Astrocyte (in vitro differentiated cells and primary cell): ENCODE measurements around the gene PREX1. TPM values are rescaled to one million over a fixed set of nuclear protein-coding genes. Genes with fewer than 3 reads are reported as not detected.

ENCODE experiments used
- DNase-seq: peaks from one replicate; pipeline ENCODE4 v3.0.0-alpha.2; 2010; ENCODE audit warnings: low read depth
- FAIRE-seq: peaks from 2 replicates; lab custom pipeline; 2011; peaks lifted over from hg19 to GRCh38; lab: Jason Lieb, UNC
- H2AFZ ChIP-seq: 2 replicates; pipeline ENCODE4 v1.6.0; 2012; ENCODE audit warnings: low read depth, low read length, inconsistent platforms
- H3K27ac ChIP-seq: 2 replicates; pipeline ENCODE4 v1.5.1; 2011; ENCODE audit warnings: low read depth, low read length, inconsistent platforms
- H3K27me3 ChIP-seq: 2 replicates; pipeline ENCODE4 v1.6.0; 2011; ENCODE audit warnings: low read length, inconsistent platforms; ENCODE audit not compliant: insufficient read depth
- H3K36me3 ChIP-seq: 2 replicates; pipeline ENCODE4 v1.5.1; 2011; ENCODE audit warnings: low read length, inconsistent platforms; ENCODE audit not compliant: insufficient read depth
- H3K4me1 ChIP-seq: 2 replicates; pipeline ENCODE4 v1.5.1; 2011; ENCODE audit warnings: low read length, inconsistent platforms; ENCODE audit not compliant: insufficient read depth
- H3K4me2 ChIP-seq: 2 replicates; pipeline ENCODE4 v1.6.0; 2012; ENCODE audit warnings: low read length, inconsistent platforms
- H3K4me3 ChIP-seq: 2 replicates; pipeline ENCODE4 v1.5.1; 2011; ENCODE audit warnings: low read depth, mild to moderate bottlenecking, low read length, inconsistent platforms; ENCODE audit not compliant: insufficient read depth
- H3K79me2 ChIP-seq: 2 replicates; pipeline ENCODE4 v1.6.0; 2012; ENCODE audit warnings: mild to moderate bottlenecking, low read length, inconsistent platforms; ENCODE audit not compliant: insufficient read depth
- H3K9ac ChIP-seq: 2 replicates; pipeline ENCODE4 v1.6.0; 2012; ENCODE audit warnings: mild to moderate bottlenecking, low read length, inconsistent platforms
- H3K9me3 ChIP-seq: 2 replicates; pipeline ENCODE4 v1.5.1; 2012; ENCODE audit warnings: low read depth, mild to moderate bottlenecking, low read length, inconsistent platforms; ENCODE audit not compliant: insufficient read depth
- H4K20me1 ChIP-seq: 2 replicates; pipeline ENCODE4 v1.6.0; 2012; ENCODE audit warnings: low read length, inconsistent platforms; ENCODE audit not compliant: insufficient read depth
- H3K27ac Mint-ChIP-seq: one replicate; pipeline ENCODE4 v1.8.0; 2021; ENCODE audit warnings: mild to moderate bottlenecking, mixed read lengths; ENCODE audit not compliant: unreplicated experiment
- H3K27me3 Mint-ChIP-seq: one replicate; pipeline ENCODE4 v1.8.0; 2021; ENCODE audit warnings: low read depth, mixed read lengths; ENCODE audit not compliant: unreplicated experiment
- H3K36me3 Mint-ChIP-seq: one replicate; pipeline ENCODE4 v1.8.0; 2021; ENCODE audit warnings: low read depth, mixed read lengths; ENCODE audit not compliant: unreplicated experiment
- H3K4me1 Mint-ChIP-seq: one replicate; pipeline ENCODE4 v1.8.0; 2021; ENCODE audit warnings: low read depth, mixed read lengths; ENCODE audit not compliant: unreplicated experiment
- H3K4me3 Mint-ChIP-seq: one replicate; pipeline ENCODE4 v1.8.0; 2021; ENCODE audit warnings: mild to moderate bottlenecking, moderate library complexity, mixed read lengths; ENCODE audit not compliant: unreplicated experiment
- H3K9me3 Mint-ChIP-seq: one replicate; pipeline ENCODE4 v1.8.0; 2021; ENCODE audit warnings: mild to moderate bottlenecking, mixed read lengths; ENCODE audit not compliant: unreplicated experiment
- EZH2 ChIP-seq: IDR thresholded peaks from 2 replicates; pipeline ENCODE4 v1.6.1; 2012; ENCODE audit warnings: mild to moderate bottlenecking, low read length, inconsistent platforms; ENCODE audit not compliant: insufficient read depth
- total RNA-seq: library from RNA; stranded (reverse); gene quantifications from 2 replicates; pipeline ENCODE4 v1.2.1, GENCODE V29; 2021
- TF ChIP-seq, protein P1 (sequence below): IDR thresholded peaks from 2 replicates; pipeline ENCODE4 v1.5.1; 2011; ENCODE audit warnings: low read depth, mild to moderate bottlenecking, inconsistent platforms, low read length, moderate library complexity; ENCODE audit not compliant: insufficient read depth

PREX1 gene
- total RNA-seq, 1 donor from 2014 or later = 3.5 TPM

DNA sequence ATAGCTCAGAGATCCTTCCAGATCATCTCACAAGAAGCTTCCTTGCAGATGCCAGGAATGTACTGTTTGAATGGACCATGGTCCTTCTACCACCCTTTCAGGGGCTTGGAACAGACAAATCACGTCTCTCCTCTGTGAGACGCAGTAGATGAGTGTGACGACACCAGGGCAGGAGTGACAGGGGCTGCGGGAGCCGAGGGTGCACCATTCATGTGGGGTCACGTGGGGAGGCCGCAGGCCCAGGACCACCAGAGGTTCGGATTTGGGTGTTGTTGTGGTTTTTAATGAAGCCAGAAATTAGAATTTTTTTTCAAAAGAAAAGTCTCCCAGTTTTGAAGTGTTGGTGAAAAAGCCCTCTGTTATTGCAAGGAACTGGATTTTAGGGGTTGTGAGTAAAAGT, 79.2 kb downstream of the PREX1 start:
- Histone ChIP-seq H2AFZ (no peak overlapping the region), H3K27ac (no peak overlapping the region), H3K4me2 (no peak overlapping the region), H3K36me3 (no peaks in the 10 kb centered on the region), H3K4me3 (no peak overlapping the region), H4K20me1 (no peaks in the 10 kb centered on the region), H3K79me2 (no peaks in the 10 kb centered on the region), H3K4me1 (peaks cover 6% of the 10 kb centered on the region), H3K27me3 (no peaks in the 10 kb centered on the region), H3K9ac (no peak overlapping the region), H3K9me3 (no peaks in the 10 kb centered on the region)
- peaks cover 24% of the 10 kb centered on the region for H3K27me3 Mint-ChIP-seq
- no peaks in the 10 kb centered on the region for H3K9me3 Mint-ChIP-seq
- peaks cover 1% of the 10 kb centered on the region for H3K36me3 Mint-ChIP-seq
- no peak overlapping the region for H3K27ac Mint-ChIP-seq
- H3K4me1 Mint-ChIP-seq = no peaks in the 10 kb centered on the region
- no peak for FAIRE-seq
- no peak for DNase-seq
- no peak overlapping the region for H3K4me3 Mint-ChIP-seq
- TF ChIP-seq, protein P1, sequence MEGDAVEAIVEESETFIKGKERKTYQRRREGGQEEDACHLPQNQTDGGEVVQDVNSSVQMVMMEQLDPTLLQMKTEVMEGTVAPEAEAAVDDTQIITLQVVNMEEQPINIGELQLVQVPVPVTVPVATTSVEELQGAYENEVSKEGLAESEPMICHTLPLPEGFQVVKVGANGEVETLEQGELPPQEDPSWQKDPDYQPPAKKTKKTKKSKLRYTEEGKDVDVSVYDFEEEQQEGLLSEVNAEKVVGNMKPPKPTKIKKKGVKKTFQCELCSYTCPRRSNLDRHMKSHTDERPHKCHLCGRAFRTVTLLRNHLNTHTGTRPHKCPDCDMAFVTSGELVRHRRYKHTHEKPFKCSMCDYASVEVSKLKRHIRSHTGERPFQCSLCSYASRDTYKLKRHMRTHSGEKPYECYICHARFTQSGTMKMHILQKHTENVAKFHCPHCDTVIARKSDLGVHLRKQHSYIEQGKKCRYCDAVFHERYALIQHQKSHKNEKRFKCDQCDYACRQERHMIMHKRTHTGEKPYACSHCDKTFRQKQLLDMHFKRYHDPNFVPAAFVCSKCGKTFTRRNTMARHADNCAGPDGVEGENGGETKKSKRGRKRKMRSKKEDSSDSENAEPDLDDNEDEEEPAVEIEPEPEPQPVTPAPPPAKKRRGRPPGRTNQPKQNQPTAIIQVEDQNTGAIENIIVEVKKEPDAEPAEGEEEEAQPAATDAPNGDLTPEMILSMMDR = no peak
- no peak for TF ChIP-seq EZH2

GRCh38 chr20:48747840-48748414, 79.9 kb downstream of the PREX1 start:
- Histone ChIP-seq H3K79me2 (no peaks in the 10 kb centered on the region), H3K4me2 (no peak overlapping the region), H3K27ac (no peak overlapping the region), H3K9ac (no peak overlapping the region), H3K4me3 (no peak overlapping the region), H2AFZ (no peak overlapping the region), H4K20me1 (no peaks in the 10 kb centered on the region), H3K4me1 (peaks cover 6% of the 10 kb centered on the region), H3K27me3 (no peaks in the 10 kb centered on the region), H3K9me3 (no peaks in the 10 kb centered on the region), H3K36me3 (no peaks in the 10 kb centered on the region)
- no peak overlapping the region for H3K4me3 Mint-ChIP-seq
- peaks cover 26% of the 10 kb centered on the region for H3K27me3 Mint-ChIP-seq
- FAIRE-seq (no peak), DNase-seq (no peak)
- H3K27ac Mint-ChIP-seq = no peak overlapping the region
- no peaks in the 10 kb centered on the region for H3K9me3 Mint-ChIP-seq
- TF ChIP-seq, protein P1 = no peak
- no peak for TF ChIP-seq EZH2
- peaks cover 1% of the 10 kb centered on the region for H3K36me3 Mint-ChIP-seq
- no peaks in the 10 kb centered on the region for H3K4me1 Mint-ChIP-seq

DNA sequence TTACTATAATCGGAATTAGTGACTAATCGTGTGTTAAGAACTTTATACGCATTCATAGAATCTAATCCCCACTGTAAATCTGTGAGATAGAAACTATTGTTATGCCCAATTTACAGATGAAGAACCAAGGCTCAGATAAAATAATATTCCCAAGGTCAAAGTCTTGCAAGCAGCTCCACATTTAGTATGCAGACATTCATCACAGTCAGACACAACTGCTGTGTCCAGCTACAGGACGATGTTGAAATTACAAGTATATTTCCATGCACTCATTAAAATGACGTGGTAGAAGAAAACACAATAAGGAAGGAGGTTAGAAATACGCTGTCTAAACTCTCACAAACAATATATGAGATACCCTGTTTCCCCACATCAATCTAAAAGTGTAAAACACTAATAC, 82.5 kb downstream of the PREX1 start:
- Histone ChIP-seq H3K79me2 (no peaks in the 10 kb centered on the region), H3K27me3 (no peaks in the 10 kb centered on the region), H3K9ac (no peak overlapping the region), H3K4me3 (no peak overlapping the region), H3K27ac (no peak overlapping the region), H4K20me1 (no peaks in the 10 kb centered on the region), H3K4me2 (no peak overlapping the region), H3K9me3 (no peaks in the 10 kb centered on the region), H3K36me3 (no peaks in the 10 kb centered on the region), H3K4me1 (no peaks in the 10 kb centered on the region), H2AFZ (no peak overlapping the region)
- DNase-seq = no peak
- Mint-ChIP-seq H3K36me3 (peaks cover 1% of the 10 kb centered on the region), H3K9me3 (no peaks in the 10 kb centered on the region), H3K4me1 (no peaks in the 10 kb centered on the region), H3K27ac (no peak overlapping the region), H3K4me3 (no peak overlapping the region), H3K27me3 (peaks cover 17% of the 10 kb centered on the region)
- no peak for FAIRE-seq
- no peak for TF ChIP-seq EZH2
- TF ChIP-seq, protein P1 = no peak
